ENCODE measurements around the gene ZNF750. TPM values are rescaled to one million over a fixed set of nuclear protein-coding genes. Genes with fewer than 3 reads are reported as not detected.

The ZNF750 gene
- total RNA-seq, 1 donor from 2014 or later = 4.7 TPM

GRCh38 chr17:82884341-82884969, 44.6 kb upstream of the ZNF750 start:
- Histone ChIP-seq H3K36me3 (peaks cover 5% of the 10 kb centered on the region), H3K4me1 (peaks cover 69% of the 10 kb centered on the region), H3K4me3 (no peak overlapping the region), H3K9me3 (no peaks in the 10 kb centered on the region), H3K27ac (no peak overlapping the region), H3K27me3 (ENCODE audit: low read depth) (no peaks in the 10 kb centered on the region)
- no peak for ATAC-seq
- intact Hi-C loops (cut with DNase I) = no loop called here
- no peak for TF ChIP-seq CTCF (IDR thresholded peaks at IDR 0.05)
- DNase-seq = no peak

- no peak for TF ChIP-seq CTCF (IDR thresholded peaks at IDR 0.05)
- Histone ChIP-seq H3K4me3 (no peak overlapping the region), H3K9me3 (no peaks in the 10 kb centered on the region), H3K27ac (peak overlapping the region; percentile 70), H3K36me3 (peaks cover 5% of the 10 kb centered on the region), H3K4me1 (peaks cover 78% of the 10 kb centered on the region), H3K27me3 (ENCODE audit: low read depth) (no peaks in the 10 kb centered on the region)
- no peak for ATAC-seq
- no peak for DNase-seq
- intact Hi-C loops (cut with DNase I) = no loop called here
Measured at GRCh38 chr17:82883419-82884031, 43.7 kb upstream of the ZNF750 start.

GRCh38 chr17:82882715-82883418, 43.0 kb upstream of the ZNF750 start:
- ATAC-seq (peak; percentile 77 to 84), DNase-seq (peak; percentile 85)
- H3K36me3 ChIP-seq = peaks cover 5% of the 10 kb centered on the region
- peak overlapping the region; percentile 13 for H3K4me3 ChIP-seq
- no peak for TF ChIP-seq CTCF (IDR thresholded peaks at IDR 0.05)
- no peaks in the 10 kb centered on the region for H3K27me3 ChIP-seq (ENCODE audit: low read depth)
- peak overlapping the region; percentile 70 for H3K27ac ChIP-seq
- intact Hi-C loops (cut with DNase I) = no loop called here
- H3K9me3 ChIP-seq = no peaks in the 10 kb centered on the region
- H3K4me1 ChIP-seq = peaks cover 82% of the 10 kb centered on the region

GRCh38 chr17:82881900-82882714, 42.3 kb upstream of the ZNF750 start:
- DNase-seq (peak; percentile 80), ATAC-seq (peak; percentile 31 to 35)
- Histone ChIP-seq H3K36me3 (peaks cover under 1% of the 10 kb centered on the region), H3K27ac (peak overlapping the region; percentile 70), H3K27me3 (ENCODE audit: low read depth) (no peaks in the 10 kb centered on the region), H3K4me3 (peak overlapping the region; percentile 13), H3K4me1 (peaks cover 82% of the 10 kb centered on the region), H3K9me3 (no peaks in the 10 kb centered on the region)
- TF ChIP-seq CTCF (IDR thresholded peaks at IDR 0.05) = no peak
- intact Hi-C loops (cut with DNase I) = no loop called here

GRCh38 chr17:82881324-82881823, 41.6 kb upstream of the ZNF750 start:
- H3K27ac ChIP-seq = peak overlapping the region; percentile 70
- no peak overlapping the region for H3K4me3 ChIP-seq
- no peaks in the 10 kb centered on the region for H3K9me3 ChIP-seq
- no peak for TF ChIP-seq CTCF (IDR thresholded peaks at IDR 0.05)
- no peaks in the 10 kb centered on the region for H3K27me3 ChIP-seq (ENCODE audit: low read depth)
- H3K4me1 ChIP-seq = peaks cover 85% of the 10 kb centered on the region
- intact Hi-C loops (cut with DNase I) = no loop called here
- no peaks in the 10 kb centered on the region for H3K36me3 ChIP-seq
- DNase-seq (peak; percentile 41), ATAC-seq (no peak)
